ENCODE measurements around the gene DDX59. TPM values are rescaled to one million over a fixed set of nuclear protein-coding genes. Genes with fewer than 3 reads are reported as not detected.

Gene DDX59
- polyA plus RNA-seq, 3 donors = 14.3 to 18.6 (median 14.9) TPM

GRCh38 chr1:200693327-200693726, 23.6 kb upstream of the DDX59 start:
- Histone ChIP-seq H3K4me2 (replicated peaks; ENCODE audit: extremely low read depth, low read length, poor library complexity, severe bottlenecking) (no peak overlapping the region), H3K4me1 (ENCODE audit: control insufficient read depth in 1 of 2, insufficient read depth in 2 of 2, low read length in 2 of 2) (no peaks in the 10 kb centered on the region), H3K9ac (ENCODE audit: insufficient read depth, low read length, poor library complexity, severe bottlenecking) (no peak overlapping the region), H3K27me3 (ENCODE audit: control insufficient read depth in 2 of 2, insufficient read depth in 2 of 2, low read length in 2 of 2) (no peaks in the 10 kb centered on the region), H2AFZ (ENCODE audit: insufficient read depth, low read depth, low read length, poor library complexity, severe bottlenecking) (no peak overlapping the region), H3K36me3 (replicated peaks in 1 of 2; ENCODE audit: control insufficient read depth in 1 of 2, insufficient read depth in 2 of 2, low read length in 2 of 2) (no peaks in the 10 kb centered on the region), H4K20me1 (ENCODE audit: insufficient read depth, low read length) (no peaks in the 10 kb centered on the region), H3K79me2 (ENCODE audit: insufficient read depth, low read length) (no peaks in the 10 kb centered on the region), H3K4me3 (replicated peaks in 1 of 3; ENCODE audit: low read depth in 2 of 3, low read length in 3 of 3) (no peak overlapping the region), H3K9me3 (replicated peaks in 1 of 2; ENCODE audit: control insufficient read depth in 1 of 2, insufficient read depth in 1 of 2, low read length in 2 of 2) (no peaks in the 10 kb centered on the region), H3K27ac (ENCODE audit: low read depth in 1 of 2, low read length in 2 of 2) (no peak overlapping the region)
- no peak for DNase-seq
- no peaks in the 10 kb centered on the region for H3K4me1 Mint-ChIP-seq
- H3K9me3 Mint-ChIP-seq = peaks cover 2 to 11% (median 5%) of the 10 kb centered on the region in 7 donors
- intact Hi-C loops (cut with micrococcal nuclease) = no loop called here
- no peak overlapping the region for H3K4me3 Mint-ChIP-seq
- H3K27ac Mint-ChIP-seq = no peak overlapping the region
- H3K27me3 Mint-ChIP-seq (ENCODE audit: low read depth in 3 of 3) = peaks cover 0 to 3% (median 2%) of the 10 kb centered on the region in 3 donors
- TF ChIP-seq, protein P1, sequence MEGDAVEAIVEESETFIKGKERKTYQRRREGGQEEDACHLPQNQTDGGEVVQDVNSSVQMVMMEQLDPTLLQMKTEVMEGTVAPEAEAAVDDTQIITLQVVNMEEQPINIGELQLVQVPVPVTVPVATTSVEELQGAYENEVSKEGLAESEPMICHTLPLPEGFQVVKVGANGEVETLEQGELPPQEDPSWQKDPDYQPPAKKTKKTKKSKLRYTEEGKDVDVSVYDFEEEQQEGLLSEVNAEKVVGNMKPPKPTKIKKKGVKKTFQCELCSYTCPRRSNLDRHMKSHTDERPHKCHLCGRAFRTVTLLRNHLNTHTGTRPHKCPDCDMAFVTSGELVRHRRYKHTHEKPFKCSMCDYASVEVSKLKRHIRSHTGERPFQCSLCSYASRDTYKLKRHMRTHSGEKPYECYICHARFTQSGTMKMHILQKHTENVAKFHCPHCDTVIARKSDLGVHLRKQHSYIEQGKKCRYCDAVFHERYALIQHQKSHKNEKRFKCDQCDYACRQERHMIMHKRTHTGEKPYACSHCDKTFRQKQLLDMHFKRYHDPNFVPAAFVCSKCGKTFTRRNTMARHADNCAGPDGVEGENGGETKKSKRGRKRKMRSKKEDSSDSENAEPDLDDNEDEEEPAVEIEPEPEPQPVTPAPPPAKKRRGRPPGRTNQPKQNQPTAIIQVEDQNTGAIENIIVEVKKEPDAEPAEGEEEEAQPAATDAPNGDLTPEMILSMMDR (IDR thresholded peaks at IDR 0.05) = no peak
- H3K36me3 Mint-ChIP-seq = peaks cover 0 to under 1% of the 10 kb centered on the region in 2 donors

GRCh38 chr1:200692316-200692715, 22.6 kb upstream of the DDX59 start:
- Mint-ChIP-seq H3K27ac (no peak overlapping the region), H3K9me3 (peaks cover 0 to 8% (median 4%) of the 10 kb centered on the region in 7 donors), H3K4me3 (no peak overlapping the region), H3K27me3 (ENCODE audit: low read depth in 3 of 3) (peaks cover 0 to 3% (median 2%) of the 10 kb centered on the region in 3 donors), H3K36me3 (no peaks in the 10 kb centered on the region), H3K4me1 (no peaks in the 10 kb centered on the region)
- H3K27me3 ChIP-seq (ENCODE audit: control insufficient read depth in 2 of 2, insufficient read depth in 2 of 2, low read length in 2 of 2) = no peaks in the 10 kb centered on the region
- H4K20me1 ChIP-seq (ENCODE audit: insufficient read depth, low read length) = no peaks in the 10 kb centered on the region
- no peak overlapping the region for H3K27ac ChIP-seq (ENCODE audit: low read depth in 1 of 2, low read length in 2 of 2)
- no peak overlapping the region for H3K4me2 ChIP-seq (replicated peaks; ENCODE audit: extremely low read depth, low read length, poor library complexity, severe bottlenecking)
- no peak overlapping the region for H3K9ac ChIP-seq (ENCODE audit: insufficient read depth, low read length, poor library complexity, severe bottlenecking)
- no peaks in the 10 kb centered on the region for H3K79me2 ChIP-seq (ENCODE audit: insufficient read depth, low read length)
- H3K4me1 ChIP-seq (ENCODE audit: control insufficient read depth in 1 of 2, insufficient read depth in 2 of 2, low read length in 2 of 2) = no peaks in the 10 kb centered on the region
- intact Hi-C loops (cut with micrococcal nuclease) = no loop called here
- WGBS (ENCODE audit: insufficient coverage) = no CpG with 5 or more reads among the region's 1 CpG
- no peaks in the 10 kb centered on the region for H3K36me3 ChIP-seq (replicated peaks in 1 of 2; ENCODE audit: control insufficient read depth in 1 of 2, insufficient read depth in 2 of 2, low read length in 2 of 2)
- DNase-seq = no peak
- no peak overlapping the region for H3K4me3 ChIP-seq (replicated peaks in 1 of 3; ENCODE audit: low read depth in 2 of 3, low read length in 3 of 3)
- H3K9me3 ChIP-seq (replicated peaks in 1 of 2; ENCODE audit: control insufficient read depth in 1 of 2, insufficient read depth in 1 of 2, low read length in 2 of 2) = no peaks in the 10 kb centered on the region
- TF ChIP-seq, protein P1 (IDR thresholded peaks at IDR 0.05) = no peak
- H2AFZ ChIP-seq (ENCODE audit: insufficient read depth, low read depth, low read length, poor library complexity, severe bottlenecking) = no peak overlapping the region
